Kidney tubule cell (primary cell): Measurements from ENCODE around the gene RANBP3L.
"Not testable (repeated sequence)": the region's sequence is repeated elsewhere in the genome, so short reads cannot be mapped to it uniquely, and the experiment has no call there.

Source experiments
- DNase-seq: peaks from one replicate; pipeline ENCODE4 v3.0.0-alpha.2; 2018; ENCODE audit warnings: low spot score

RANBP3L gene

GRCh38 chr5:36301858-36302603, at the start of gene RANBP3L:
TSS of gene RANBP3L (minus strand) at chr5:36301902. CDS start at chr5:36301416, 486 bp downstream.
- no peak for DNase-seq

- DNase-seq: no peak
Observed at GRCh38 chr5:36346896-36347690, 45.4 kb upstream of the RANBP3L start.

- no peak for DNase-seq
Observed at GRCh38 chr5:36344899-36345298, 43.2 kb upstream of the RANBP3L start.

DNA sequence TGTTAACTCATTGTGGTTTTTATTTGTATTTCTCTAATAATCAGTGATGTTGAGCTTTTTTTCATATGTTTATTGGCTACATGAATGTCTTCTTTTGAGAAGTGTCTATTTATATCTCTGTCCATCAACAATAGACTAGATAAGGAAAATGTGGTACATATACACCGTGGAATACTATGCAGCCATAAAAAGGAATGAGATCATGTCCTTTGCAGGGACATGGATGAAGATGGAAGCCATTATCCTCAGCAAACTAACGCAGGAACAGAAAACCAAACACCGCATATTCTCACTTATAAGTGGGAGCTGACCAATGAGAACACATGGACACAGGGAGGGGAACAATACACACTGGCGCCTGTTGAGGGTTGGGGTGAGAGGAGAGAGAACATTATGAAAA, 40.0 kb upstream of the RANBP3L start:
- DNase-seq: not testable (repeated sequence)

GRCh38 chr5:36337597-36337996, 35.9 kb upstream of the RANBP3L start:
- no peak for DNase-seq

DNA sequence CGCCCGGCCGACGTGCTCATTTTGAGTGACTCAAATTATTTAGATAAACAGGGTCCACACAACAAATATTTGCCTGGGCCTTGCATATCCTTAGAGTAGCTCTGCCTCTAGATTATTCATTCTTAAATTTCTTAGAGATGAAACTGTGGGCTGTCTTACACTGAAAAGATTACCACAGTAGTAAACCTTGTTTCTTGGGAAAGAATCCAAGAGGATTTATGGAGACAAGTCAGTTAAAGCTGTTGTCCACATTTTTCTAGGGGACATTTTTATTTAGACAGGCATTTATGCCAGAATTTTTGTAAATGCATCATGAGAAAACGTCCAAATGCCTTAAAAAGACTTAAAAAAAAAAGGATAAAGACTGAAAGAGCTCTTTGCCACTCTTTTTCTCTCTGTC, 32.6 kb upstream of the RANBP3L start:
- no peak for DNase-seq

- not testable (repeated sequence) for DNase-seq
Observed at GRCh38 chr5:36332720-36333119, 31.0 kb upstream of the RANBP3L start.

DNA sequence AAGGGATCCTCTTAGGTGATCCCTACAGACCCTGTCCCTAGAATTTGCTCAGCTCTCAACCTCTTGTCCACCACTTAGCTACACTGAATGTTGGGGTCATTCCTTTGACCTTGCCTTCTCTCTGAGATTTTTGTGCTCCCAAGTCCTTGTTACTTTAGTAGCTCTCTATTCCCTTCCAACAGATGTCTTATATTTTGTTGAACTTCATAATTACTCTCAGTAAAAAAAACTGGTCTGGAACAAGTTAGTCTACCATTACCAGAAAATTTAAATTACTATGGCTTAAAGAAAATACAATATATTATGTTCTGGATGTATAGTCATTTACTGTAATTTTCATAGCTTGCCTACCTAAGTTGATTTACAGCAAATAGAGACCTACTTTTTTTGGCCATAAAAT, 23.5 kb upstream of the RANBP3L start:
- DNase-seq: no peak

- DNase-seq: no peak
Observed at GRCh38 chr5:36323926-36324781, 22.5 kb upstream of the RANBP3L start.

- DNase-seq: no peak
Observed at GRCh38 chr5:36312953-36313672, 11.4 kb upstream of the RANBP3L start.

DNA sequence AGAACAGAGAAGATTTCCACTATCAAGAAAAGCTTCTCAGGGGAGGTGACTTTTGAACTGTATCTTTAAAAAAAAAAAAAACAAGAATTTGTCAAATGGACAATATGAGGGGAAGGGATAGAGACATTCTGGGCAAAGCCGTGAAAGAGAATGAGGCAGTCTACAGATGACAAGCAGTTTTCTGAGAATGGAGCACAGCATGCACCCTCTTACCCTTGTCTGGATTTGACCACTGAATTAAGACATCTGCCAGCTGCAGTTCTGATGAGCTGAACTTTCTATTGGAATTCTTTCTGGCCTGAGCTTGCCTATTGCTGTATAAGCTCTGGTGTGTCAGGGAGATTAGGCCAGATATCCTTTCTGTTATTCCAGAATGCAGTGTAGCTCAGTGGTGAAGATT, 10.3 kb upstream of the RANBP3L start:
- no peak for DNase-seq

- no peak for DNase-seq
Observed at GRCh38 chr5:36310138-36310537, 8.4 kb upstream of the RANBP3L start.

- peak; percentile 49 for DNase-seq
Observed at GRCh38 chr5:36305571-36306326, 4.0 kb upstream of the RANBP3L start.

- DNase-seq: no peak
Observed at GRCh38 chr5:36304095-36304805, 2.5 kb upstream of the RANBP3L start.

DNA sequence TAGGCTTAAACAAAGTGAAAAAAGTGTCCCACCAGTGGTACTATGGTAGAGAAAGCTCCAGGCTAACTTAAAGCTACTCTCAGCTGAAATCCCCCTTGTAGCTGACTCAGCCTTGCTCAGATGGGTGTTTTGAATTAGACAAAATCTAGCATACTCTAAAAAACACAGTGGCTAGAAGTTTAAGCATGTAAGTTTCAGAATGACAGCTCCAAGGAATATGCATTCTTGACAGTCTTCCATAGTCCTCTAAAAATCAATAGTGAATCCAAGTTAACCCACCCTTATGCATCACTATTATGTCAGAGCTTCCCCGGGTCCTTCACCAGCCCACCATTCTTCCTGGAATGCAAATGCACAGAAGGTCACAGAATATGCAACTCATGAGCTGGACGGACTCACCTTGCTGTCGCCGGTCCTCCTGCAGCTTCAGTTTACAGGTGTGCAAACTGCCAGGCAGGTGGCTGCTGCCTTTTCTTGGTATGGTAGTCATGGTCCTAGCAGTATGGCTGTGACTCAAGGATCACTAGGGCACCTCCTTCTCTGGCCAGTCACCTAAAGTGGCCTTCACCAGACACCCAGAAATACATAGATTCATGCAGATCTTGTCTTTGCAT, 668 bp downstream of the RANBP3L start:
- peak; percentile 74 for DNase-seq

DNA sequence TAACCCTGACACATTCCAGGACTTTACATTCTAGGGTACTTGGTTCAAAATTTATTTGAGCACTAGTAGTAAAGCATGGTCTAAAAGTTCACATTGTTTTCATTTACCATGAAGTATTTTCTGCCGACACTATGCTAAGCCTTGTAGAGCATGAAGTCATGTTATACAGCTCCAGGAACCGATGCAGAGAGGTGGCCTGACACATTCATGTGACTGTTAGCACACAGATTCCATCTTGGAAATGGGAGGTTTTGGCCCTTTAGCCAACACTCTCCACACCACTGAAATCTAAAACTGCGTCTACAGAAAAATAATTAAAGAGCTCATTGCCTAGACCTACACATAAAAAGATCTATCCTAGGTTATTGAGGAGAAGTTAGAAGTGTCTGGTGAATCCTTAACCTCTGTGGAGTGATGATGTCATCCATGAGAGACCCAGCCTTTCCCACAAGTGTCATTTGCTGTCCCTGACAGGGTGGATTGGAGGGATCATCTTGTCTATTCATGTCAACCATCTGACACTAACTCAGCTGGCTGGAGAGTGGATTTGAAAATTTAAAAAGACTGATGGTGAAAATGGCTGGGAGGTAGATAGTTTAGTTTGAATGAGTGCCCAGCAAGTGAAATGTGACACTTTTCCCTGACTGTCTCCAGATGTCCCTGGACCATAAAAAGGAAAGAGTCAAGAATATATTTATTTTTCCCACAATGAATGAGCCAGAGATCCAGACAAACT, 1.3 kb downstream of the RANBP3L start:
- DNase-seq: no peak

DNA sequence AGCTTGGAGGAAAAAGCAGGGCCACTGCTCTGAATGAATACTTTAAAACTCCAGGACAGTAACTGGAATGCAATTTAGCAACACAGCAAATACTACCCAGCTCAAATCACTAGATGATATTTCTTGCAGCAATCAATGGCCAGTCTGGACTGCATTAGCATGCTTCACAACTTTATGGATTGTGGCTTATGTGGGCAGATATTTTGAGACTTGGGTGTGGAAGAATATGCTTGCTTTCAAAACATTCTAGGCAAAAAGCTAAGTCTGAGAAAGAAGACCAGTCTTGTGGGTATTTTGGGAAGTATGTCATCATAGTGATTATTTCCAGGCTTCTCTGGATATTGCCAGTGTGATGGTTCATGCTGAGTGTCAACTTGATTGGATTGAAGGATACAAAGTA, 3.1 kb downstream of the RANBP3L start:
- DNase-seq: no peak

DNA sequence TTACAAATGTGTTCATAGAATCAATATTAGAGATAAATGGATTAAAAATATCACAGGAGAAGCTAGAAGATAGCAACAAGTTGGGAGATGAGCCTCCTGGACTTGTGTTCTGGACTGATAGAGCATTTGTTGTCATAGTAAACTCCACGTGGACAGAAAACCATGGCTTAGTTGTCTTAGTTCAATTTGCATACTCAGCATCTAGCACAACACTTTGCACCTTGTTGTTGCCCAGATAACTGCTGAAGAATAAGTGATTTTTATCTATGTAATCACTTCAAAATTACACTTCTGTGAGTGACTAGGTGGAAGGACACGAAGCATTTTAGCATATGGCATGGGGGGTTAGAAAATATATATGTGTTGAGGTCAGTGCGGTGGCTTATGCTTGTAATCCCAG, 4.0 kb downstream of the RANBP3L start:
- no peak for DNase-seq
